HEK293T (cell line): ENCODE measurements around the gene SLC3A2.

Experiments used
- CTCF ChIA-PET: fragments of 350-600 bp; formaldehyde crosslinking; extraction: SDS; loops from one replicate; lab custom pipeline; 2021; ENCODE audit warnings: antibody characterized with exemption, inconsistent platforms; lab: Yijun Ruan, JAX
- POLR2A ChIA-PET: fragments of 350-600 bp; formaldehyde crosslinking; extraction: SDS; loops from one replicate; lab custom pipeline; 2020; ENCODE audit warnings: antibody characterized with exemption, inconsistent platforms; lab: Yijun Ruan, JAX
- DNase-seq: peaks from one replicate; pipeline ENCODE4 v3.0.0; 2012; ENCODE audit warnings: mixed read lengths; ENCODE audit errors: extremely low spot score
- ARNT ChIP-seq: fragments of 450-650 bp; IDR thresholded peaks from 2 replicates; pipeline ENCODE4 v1.6.1; 2017; ENCODE audit warnings: mild to moderate bottlenecking
- BHLHE40 ChIP-seq: fragments of 450-650 bp; IDR thresholded peaks from 2 replicates; pipeline ENCODE4 v1.6.1; 2016; ENCODE audit warnings: mild to moderate bottlenecking, moderate library complexity, borderline replicate concordance
- CTBP1 ChIP-seq: fragments of 450-650 bp; IDR thresholded peaks from 2 replicates; pipeline ENCODE4 v1.6.1; 2016; ENCODE audit warnings: borderline replicate concordance
- ELF4 ChIP-seq: fragments of 450-650 bp; IDR thresholded peaks from 2 replicates; pipeline ENCODE4 v1.6.1; 2017; ENCODE audit warnings: antibody characterized with exemption
- FOXA1 ChIP-seq: fragments of 450-650 bp; IDR thresholded peaks from 2 replicates; pipeline ENCODE4 v1.6.1; 2016; ENCODE audit warnings: mild to moderate bottlenecking
- FOXK2 ChIP-seq: fragments of 450-650 bp; IDR thresholded peaks from 2 replicates; pipeline ENCODE4 v1.6.1; 2016; ENCODE audit warnings: mild to moderate bottlenecking
- FOXM1 ChIP-seq: fragments of 450-650 bp; IDR thresholded peaks from 2 replicates; pipeline ENCODE4 v1.6.1; 2017; ENCODE audit warnings: mild to moderate bottlenecking, borderline replicate concordance
- HDGF ChIP-seq: fragments of 450-650 bp; IDR thresholded peaks from 2 replicates; pipeline ENCODE4 v1.6.1; 2017; ENCODE audit warnings: antibody characterized with exemption, borderline replicate concordance
- L3MBTL2 ChIP-seq: fragments of 450-650 bp; conservative IDR thresholded peaks from 2 replicates; pipeline ENCODE4 v1.6.1; 2016; ENCODE audit warnings: mild to moderate bottlenecking
- LEF1 ChIP-seq: fragments of 450-650 bp; IDR thresholded peaks from 2 replicates; pipeline ENCODE4 v1.6.1; 2017; ENCODE audit warnings: mild to moderate bottlenecking, borderline replicate concordance
- NFRKB ChIP-seq: fragments of 450-650 bp; IDR thresholded peaks from 2 replicates; pipeline ENCODE4 v1.6.1; 2016; ENCODE audit warnings: mild to moderate bottlenecking, moderate library complexity
- SP1 ChIP-seq: fragments of 450-650 bp; IDR thresholded peaks from 2 replicates; pipeline ENCODE4 v1.6.1; 2017
- SUZ12 ChIP-seq: fragments of 450-650 bp; IDR thresholded peaks from 2 replicates; pipeline ENCODE4 v1.6.1; 2016; ENCODE audit warnings: mild to moderate bottlenecking
- TARDBP ChIP-seq: fragments of 450-650 bp; IDR thresholded peaks from 2 replicates; pipeline ENCODE4 v1.6.1; 2016
- ZNF384 ChIP-seq: fragments of 450-650 bp; IDR thresholded peaks from 2 replicates; pipeline ENCODE4 v1.6.1; 2016
- TF ChIP-seq, protein P1 (sequence below): fragments of 450-650 bp; IDR thresholded peaks from 2 replicates; pipeline ENCODE4 v1.6.1; 2016

The SLC3A2 gene

DNA sequence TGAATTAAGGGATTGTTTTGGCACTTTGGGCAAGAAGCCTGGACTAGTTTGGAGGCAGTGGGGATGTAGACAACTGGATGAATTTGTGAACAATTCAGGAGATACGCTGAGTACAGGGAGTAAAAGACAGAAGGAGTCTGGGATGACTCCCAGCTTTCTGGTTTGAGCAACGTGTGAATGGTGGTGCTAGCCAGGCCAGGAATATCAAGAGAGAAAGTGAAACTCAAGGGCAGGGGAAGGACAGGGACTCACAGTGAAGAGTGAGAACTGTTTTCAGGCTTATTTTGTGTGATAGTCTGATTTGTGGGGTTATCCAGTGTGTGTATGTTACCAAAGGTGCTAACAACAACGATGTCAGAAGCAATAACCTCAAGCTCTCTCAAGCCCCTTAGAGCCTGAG is 24.6 kb downstream of the SLC3A2 start:
- no peak for DNase-seq
- ChIA-PET POLR2A (interaction anchor here (1.2 to 1.5 kb wide), 2 partner anchors 118 to 151 kb away, joined by 3 to 6 read pairs; partner anchors contain the start of gene ZBTB3), CTCF (interaction anchor here (0.7 to 6.7 kb wide), 18 partner anchors 8 to 234 kb away, joined by 3 to 130 read pairs (median 4); partner anchors contain the start of gene SLC22A8)
- TF ChIP-seq FOXK2 (no peak), CTBP1 (no peak), TARDBP (no peak), ARNT (no peak), FOXM1 (no peak), SUZ12 (no peak), HDGF (no peak), L3MBTL2 (no peak), FOXA1 (no peak)
- TF ChIP-seq, protein P1, sequence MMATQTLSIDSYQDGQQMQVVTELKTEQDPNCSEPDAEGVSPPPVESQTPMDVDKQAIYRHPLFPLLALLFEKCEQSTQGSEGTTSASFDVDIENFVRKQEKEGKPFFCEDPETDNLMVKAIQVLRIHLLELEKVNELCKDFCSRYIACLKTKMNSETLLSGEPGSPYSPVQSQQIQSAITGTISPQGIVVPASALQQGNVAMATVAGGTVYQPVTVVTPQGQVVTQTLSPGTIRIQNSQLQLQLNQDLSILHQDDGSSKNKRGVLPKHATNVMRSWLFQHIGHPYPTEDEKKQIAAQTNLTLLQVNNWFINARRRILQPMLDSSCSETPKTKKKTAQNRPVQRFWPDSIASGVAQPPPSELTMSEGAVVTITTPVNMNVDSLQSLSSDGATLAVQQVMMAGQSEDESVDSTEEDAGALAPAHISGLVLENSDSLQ: no peak

DNA sequence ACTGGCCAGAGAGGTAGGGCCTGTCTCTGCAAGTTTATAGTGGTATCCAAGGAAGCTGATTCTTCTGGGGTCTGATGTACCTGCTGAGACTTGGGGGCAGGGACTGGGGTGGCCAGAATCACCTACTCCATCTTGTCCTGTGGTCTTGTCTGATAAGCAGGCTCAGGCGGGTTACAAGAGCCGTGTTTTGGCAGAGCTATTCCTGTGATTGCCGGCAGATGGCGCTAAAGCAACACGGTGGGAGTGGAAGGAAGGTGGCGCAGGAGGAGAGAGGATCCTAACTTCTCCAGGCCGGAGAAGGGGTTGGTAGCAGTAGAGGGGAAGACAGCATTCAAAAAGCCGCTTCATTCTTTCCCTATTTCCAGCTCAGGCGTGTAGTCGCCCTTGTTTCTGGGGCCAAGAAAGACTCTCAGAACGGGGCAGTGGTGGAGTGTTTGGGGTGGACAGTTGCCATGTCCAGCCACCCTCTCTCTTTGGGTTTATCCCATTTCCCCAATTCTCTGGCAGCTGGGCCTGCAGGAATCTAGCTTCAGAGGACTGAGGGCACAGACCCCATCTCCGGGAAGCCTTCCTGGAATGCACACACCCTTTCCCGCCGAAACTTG is 25.3 kb downstream of the SLC3A2 start:
- peak; percentile 87 for DNase-seq
- no peak for TF ChIP-seq BHLHE40
- TF ChIP-seq ARNT: no peak
- no peak for TF ChIP-seq ELF4
- no peak for TF ChIP-seq FOXK2
- no peak for TF ChIP-seq FOXM1
- no peak for TF ChIP-seq FOXA1
- TF ChIP-seq NFRKB: no peak
- no peak for TF ChIP-seq LEF1
- no peak for TF ChIP-seq CTBP1
- TF ChIP-seq SUZ12: no peak
- TF ChIP-seq TARDBP: no peak
- TF ChIP-seq, protein P1: no peak
- no peak for TF ChIP-seq ZNF384
- TF ChIP-seq HDGF: no peak
- TF ChIP-seq L3MBTL2: no peak
- no peak for TF ChIP-seq SP1
- CTCF ChIA-PET: interaction anchor here (0.5 to 6.7 kb wide), 21 partner anchors 8 to 210 kb away, joined by 3 to 130 read pairs (median 4); partner anchors contain the start of gene SLC22A8
- POLR2A ChIA-PET: interaction anchor here (1.1 to 1.8 kb wide), 5 partner anchors 19 to 152 kb away, joined by 3 to 6 read pairs (median 4); partner anchors contain the start of gene ZBTB3

DNA sequence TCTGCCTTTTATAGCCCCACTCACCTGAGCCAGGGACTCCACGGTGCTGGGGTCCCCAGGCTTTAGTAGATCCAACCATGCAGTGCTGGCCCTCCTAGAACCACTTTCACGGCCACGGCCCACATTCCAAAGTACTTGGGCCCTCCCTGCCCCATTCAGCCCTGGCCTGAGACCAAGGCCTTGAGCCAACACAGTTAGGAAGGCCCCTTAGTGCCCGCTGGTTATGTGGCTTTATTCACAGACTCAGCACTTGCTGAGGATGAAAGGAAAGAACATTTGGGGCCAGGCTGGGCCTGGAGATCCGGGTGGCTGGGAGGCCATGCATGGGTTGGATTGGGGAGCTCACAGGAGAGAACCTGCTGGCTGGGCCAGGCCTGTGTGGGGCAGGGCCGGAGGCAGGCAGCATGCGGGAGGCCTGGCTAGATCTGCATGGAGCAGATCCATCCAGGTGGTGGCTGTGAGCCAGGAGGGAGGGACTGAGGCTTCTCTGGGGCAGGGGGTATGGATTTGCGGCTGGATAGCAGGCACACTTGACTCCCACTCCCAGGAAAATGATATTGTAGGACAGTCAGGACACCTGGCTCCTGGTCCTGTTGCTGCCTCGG is 27.9 kb downstream of the SLC3A2 start:
- TF ChIP-seq FOXA1: no peak
- TF ChIP-seq ARNT: no peak
- no peak for TF ChIP-seq ZNF384
- no peak for TF ChIP-seq HDGF
- TF ChIP-seq, protein P1: no peak
- TF ChIP-seq FOXK2: no peak
- no peak for TF ChIP-seq L3MBTL2
- no peak for TF ChIP-seq TARDBP
- POLR2A ChIA-PET: no interaction called here
- CTCF ChIA-PET: interaction anchor here (0.6 to 1.5 kb wide), 10 partner anchors 9 to 259 kb away, joined by 3 to 17 read pairs (median 5); partner anchors contain the start of gene CHRM1
- DNase-seq: no peak

DNA sequence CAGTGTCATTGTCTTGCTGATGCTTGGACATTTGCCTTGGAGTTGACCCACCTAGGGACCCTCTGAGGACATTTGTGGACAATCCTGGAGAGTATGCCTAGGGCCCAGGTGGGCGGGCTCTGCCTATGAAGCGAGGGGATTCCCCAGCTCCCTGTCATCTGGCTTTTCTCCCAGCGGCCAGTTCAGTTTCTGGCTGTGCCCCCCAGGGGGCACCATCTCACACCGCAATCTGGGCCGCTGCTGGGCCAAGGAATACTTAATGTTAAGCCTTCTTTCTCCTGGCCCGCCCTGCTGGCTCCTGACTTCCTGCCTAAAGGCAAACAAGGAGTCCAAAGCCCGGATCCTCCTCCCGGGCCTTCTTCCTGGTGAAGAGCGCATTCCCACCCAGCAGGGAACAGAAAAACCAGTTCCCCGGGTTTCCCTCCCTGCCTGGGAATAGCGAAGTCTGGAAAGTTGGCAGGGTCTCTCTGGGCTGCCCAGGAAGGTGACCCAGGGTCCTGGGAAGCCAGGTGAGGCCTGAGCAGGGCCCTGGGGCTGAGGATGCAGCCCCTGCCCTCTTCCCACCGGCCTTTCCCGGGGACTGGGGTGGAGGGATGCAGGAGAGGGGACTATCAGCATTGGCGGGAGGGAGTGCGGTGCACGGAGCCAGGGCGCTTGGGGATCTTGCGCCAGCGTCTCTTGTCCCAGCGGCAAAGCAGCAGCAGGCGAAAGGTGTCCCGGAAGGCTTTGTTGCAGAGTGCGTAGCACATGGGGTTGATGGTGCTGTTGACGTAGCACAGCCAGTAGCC is 28.6 kb downstream of the SLC3A2 start:
- peak; percentile 74 for DNase-seq
- TF ChIP-seq FOXK2 (no peak), FOXM1 (no peak), L3MBTL2 (no peak), ZNF384 (no peak), TARDBP (no peak), ARNT (no peak), ELF4 (no peak), NFRKB (no peak)
- POLR2A ChIA-PET: no interaction called here
- CTCF ChIA-PET: interaction anchor here (0.6 to 1.5 kb wide), 10 partner anchors 9 to 259 kb away, joined by 3 to 17 read pairs (median 5); partner anchors contain the start of gene CHRM1

DNA sequence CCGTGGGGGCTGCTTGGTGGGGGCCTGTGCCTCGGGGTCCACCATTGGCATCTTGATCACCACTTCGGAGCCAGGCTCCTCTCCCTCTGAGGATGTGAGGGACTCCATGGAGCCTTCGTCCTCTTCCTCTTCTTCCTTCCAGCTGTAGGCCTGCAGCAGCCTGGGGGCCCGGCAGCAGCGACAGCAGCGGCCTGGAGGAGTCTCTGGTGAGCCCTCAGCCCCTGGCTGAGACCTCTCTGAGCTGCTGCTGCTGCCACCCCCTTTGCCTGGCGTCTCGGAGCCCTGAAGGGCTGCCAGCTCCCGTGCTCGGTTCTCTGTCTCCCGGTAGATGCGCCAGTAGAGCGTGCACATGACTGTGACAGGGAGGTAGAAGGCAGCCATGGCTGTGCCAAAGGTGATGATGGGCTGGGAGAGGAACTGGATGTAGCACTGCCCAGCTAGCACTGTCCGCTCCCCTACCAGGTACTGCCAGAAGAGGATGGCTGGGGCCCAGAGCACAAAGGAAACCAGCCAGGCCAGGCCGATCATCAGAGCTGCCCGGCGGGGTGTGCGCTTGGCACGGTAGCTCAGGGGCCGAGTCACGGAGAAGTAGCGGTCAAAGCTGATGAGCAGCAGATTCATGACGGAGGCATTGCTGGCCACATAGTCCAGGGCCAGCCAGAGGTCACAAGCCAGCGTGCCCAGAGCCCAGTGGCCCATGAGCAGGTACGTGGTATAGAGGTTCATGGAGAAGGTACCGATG is 29.6 kb downstream of the SLC3A2 start:
- POLR2A ChIA-PET: no interaction called here
- TF ChIP-seq ELF4 (no peak), HDGF (no peak), TARDBP (no peak), CTBP1 (no peak), BHLHE40 (no peak), FOXK2 (no peak)
- DNase-seq: no peak
- CTCF ChIA-PET: interaction anchor here (1.5 kb wide), 1 partner anchor 64 kb away, joined by 15 read pairs; no protein-coding TSS in a partner anchor
